ENCODE measurements around the gene PKNOX2. TPM values are rescaled to one million over a fixed set of nuclear protein-coding genes. Genes with fewer than 3 reads are reported as not detected.

The PKNOX2 gene
- total and polyA plus RNA-seq, 7 donors = 0.23 to 4.7 (median 1.4) TPM

DNA sequence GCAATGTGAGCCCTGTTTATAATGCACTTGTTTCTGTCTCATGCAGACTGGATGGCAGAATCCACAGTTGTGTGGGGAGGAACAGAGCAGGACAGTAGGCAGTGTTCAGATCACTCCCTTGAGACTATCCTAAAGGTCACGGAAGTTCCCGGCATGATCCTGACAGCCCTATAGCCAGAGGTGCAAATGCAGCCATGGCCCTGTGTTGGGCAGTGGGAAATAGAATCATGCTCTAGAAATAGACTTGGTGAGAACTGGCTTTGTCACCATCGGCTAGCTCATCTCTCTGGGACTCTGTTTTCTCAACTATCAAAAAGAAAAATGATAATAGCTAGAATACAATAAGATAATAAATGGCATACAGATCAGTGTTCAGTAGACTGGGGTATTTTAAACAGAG is 208.4 kb downstream of the PKNOX2 start:
- 85 to 91% methylated on average over 3 of the region's 3 CpGs for WGBS, 2 donors
- Histone ChIP-seq H3K27ac (no peak overlapping the region), H3K4me1 (peaks cover 0 to 18% (median 16%) of the 10 kb centered on the region in 4 donors), H3K36me3 (no peaks in the 10 kb centered on the region), H3K27me3 (no peaks in the 10 kb centered on the region), H3K4me3 (no peak overlapping the region), H3K9me3 (no peaks in the 10 kb centered on the region)
- intact Hi-C loops (cut with DNase I) = no loop called here
- no peak for DNase-seq
- no peak for TF ChIP-seq EP300 (IDR thresholded peaks at IDR 0.05)
- no peak for TF ChIP-seq POLR2A (IDR thresholded peaks at IDR 0.05)
- TF ChIP-seq, protein P1, sequence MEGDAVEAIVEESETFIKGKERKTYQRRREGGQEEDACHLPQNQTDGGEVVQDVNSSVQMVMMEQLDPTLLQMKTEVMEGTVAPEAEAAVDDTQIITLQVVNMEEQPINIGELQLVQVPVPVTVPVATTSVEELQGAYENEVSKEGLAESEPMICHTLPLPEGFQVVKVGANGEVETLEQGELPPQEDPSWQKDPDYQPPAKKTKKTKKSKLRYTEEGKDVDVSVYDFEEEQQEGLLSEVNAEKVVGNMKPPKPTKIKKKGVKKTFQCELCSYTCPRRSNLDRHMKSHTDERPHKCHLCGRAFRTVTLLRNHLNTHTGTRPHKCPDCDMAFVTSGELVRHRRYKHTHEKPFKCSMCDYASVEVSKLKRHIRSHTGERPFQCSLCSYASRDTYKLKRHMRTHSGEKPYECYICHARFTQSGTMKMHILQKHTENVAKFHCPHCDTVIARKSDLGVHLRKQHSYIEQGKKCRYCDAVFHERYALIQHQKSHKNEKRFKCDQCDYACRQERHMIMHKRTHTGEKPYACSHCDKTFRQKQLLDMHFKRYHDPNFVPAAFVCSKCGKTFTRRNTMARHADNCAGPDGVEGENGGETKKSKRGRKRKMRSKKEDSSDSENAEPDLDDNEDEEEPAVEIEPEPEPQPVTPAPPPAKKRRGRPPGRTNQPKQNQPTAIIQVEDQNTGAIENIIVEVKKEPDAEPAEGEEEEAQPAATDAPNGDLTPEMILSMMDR (IDR thresholded peaks at IDR 0.05) = no peak
- TF ChIP-seq POLR2AphosphoS5 (IDR thresholded peaks at IDR 0.05) = no peak

DNA sequence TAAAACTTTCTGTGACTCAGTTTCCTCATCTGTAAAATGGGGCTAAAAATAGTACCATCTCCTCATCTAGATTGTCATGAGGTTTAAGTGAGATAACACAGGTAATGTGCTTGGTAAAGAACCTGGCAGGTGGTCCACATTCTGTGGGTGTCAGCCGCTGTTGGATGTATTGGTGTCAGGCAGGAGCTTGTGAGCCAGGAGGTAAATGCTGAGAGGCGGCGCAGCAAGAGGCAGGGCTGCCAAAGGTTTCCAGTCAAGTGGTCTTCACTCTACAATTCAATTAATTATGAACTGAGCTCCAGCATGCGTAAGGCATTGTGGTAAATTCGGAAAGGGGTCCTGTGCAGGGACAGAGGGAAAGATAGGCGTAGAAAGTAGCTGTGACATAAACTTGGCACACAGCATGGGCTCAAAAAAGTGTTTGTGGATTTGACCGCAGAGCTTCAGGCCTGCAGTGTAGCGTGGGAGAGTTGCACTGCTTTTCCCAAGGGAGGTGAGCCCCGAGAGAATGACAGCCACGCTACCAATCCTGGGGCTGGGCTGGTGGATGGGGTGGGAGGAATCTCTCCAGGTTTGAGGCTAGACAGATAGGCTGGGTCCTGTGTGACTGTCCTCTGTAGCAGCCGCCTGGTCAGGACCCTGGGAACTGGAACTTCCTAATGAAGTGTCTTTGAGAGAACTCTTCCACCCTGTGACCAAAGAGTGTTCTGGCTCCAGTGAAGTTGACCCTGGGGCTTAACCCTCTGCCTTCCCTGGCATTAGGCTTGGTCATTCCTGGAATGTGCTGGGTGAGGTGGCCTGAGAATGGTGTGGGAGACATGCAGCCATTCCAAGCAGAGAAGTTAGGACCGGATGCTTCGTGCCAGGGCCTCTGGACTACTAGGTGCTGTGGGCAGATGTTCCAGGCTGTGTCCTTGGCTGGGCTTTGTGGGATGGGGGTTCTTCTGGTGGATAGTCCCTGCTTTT is 209.2 kb downstream of the PKNOX2 start:
- H3K4me1 ChIP-seq = peaks cover 0 to 18% (median 16%) of the 10 kb centered on the region in 4 donors
- no peaks in the 10 kb centered on the region for H3K27me3 ChIP-seq
- no peak for DNase-seq
- H3K9me3 ChIP-seq = no peaks in the 10 kb centered on the region
- H3K36me3 ChIP-seq = no peaks in the 10 kb centered on the region
- intact Hi-C loops (cut with DNase I) = no loop called here
- TF ChIP-seq EP300 (IDR thresholded peaks at IDR 0.05) (no peak), POLR2AphosphoS5 (IDR thresholded peaks at IDR 0.05) (no peak), POLR2A (IDR thresholded peaks at IDR 0.05) (no peak)
- TF ChIP-seq, protein P1 (IDR thresholded peaks at IDR 0.05) = no peak
- no peak overlapping the region for H3K4me3 ChIP-seq
- WGBS, 2 donors = 79 to 87% methylated on average over 13 of the region's 13 CpGs
- peak overlapping the region in 1 of 4 donors; percentile 20 for H3K27ac ChIP-seq

DNA sequence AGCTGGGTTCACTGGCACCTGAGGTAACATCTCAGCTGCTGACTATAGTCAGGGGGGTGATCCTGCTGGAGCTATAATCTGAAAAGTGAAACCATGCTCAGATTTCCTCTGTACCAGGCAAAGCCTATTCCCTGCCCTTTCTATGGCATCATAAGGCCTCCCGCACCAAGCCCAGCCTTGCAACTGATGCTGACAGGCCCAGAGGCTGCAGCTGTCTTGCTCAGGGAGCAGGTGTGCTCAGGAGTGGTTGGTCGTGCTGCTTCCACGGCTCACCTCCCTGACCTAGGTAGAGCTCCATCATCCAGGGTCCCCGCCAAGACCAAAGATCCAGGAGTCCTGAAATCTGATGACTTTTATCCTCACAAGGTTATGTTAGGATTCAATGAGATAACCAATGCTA is 209.8 kb downstream of the PKNOX2 start:
- intact Hi-C loops (cut with DNase I) = no loop called here
- TF ChIP-seq POLR2AphosphoS5 (IDR thresholded peaks at IDR 0.05) (no peak), POLR2A (IDR thresholded peaks at IDR 0.05) (no peak), EP300 (IDR thresholded peaks at IDR 0.05) (no peak)
- TF ChIP-seq, protein P1 (IDR thresholded peaks at IDR 0.05) = no peak
- WGBS, 2 donors = 87 to 93% methylated on average over 4 of the region's 4 CpGs
- Histone ChIP-seq H3K4me3 (no peak overlapping the region), H3K27ac (peak overlapping the region in 1 of 4 donors; percentile 20), H3K4me1 (peaks cover 0 to 18% (median 16%) of the 10 kb centered on the region in 4 donors), H3K9me3 (no peaks in the 10 kb centered on the region), H3K36me3 (no peaks in the 10 kb centered on the region), H3K27me3 (no peaks in the 10 kb centered on the region)
- no peak for DNase-seq

DNA sequence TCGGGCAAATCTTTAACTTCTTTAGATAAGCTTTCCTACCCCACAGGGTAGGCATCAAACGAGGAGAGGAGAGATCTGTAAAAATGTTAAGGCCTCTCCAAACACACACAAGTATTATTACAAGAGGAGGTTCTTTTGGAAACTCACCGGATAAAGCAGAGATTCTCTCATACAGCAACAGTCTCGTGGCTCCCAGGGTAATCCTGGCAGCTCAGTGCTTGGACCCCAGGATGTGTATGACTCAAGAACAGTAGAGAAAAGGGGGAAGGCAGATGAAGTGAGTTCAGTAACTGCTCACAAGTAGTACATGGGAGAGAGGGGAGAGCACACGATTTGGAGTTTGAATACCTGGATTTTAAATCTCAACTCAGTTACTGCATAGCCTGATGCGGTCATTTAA is 210.6 kb downstream of the PKNOX2 start:
- Histone ChIP-seq H3K27me3 (no peaks in the 10 kb centered on the region), H3K36me3 (no peaks in the 10 kb centered on the region), H3K9me3 (no peaks in the 10 kb centered on the region), H3K4me3 (no peak overlapping the region), H3K4me1 (peaks cover 0 to 18% (median 16%) of the 10 kb centered on the region in 4 donors), H3K27ac (peak overlapping the region in 1 of 4 donors; percentile 71)
- intact Hi-C loops (cut with DNase I) = no loop called here
- 50 to 75% methylated on average over 6 of the region's 6 CpGs for WGBS, 2 donors
- DNase-seq = no peak
- TF ChIP-seq POLR2AphosphoS5 (IDR thresholded peaks at IDR 0.05) (no peak), POLR2A (IDR thresholded peaks at IDR 0.05) (no peak), EP300 (IDR thresholded peaks at IDR 0.05) (no peak)
- TF ChIP-seq, protein P1 (IDR thresholded peaks at IDR 0.05) = no peak

Measured in sigmoid colon (tissue), 7 donors.